ENCODE measurements around the gene NAV2. TPM values are rescaled to one million over a fixed set of nuclear protein-coding genes. Genes with fewer than 3 reads are reported as not detected.

NAV2 gene
- total RNA-seq, 1 experiment from 2014 or later = 2.1 TPM

GRCh38 chr11:19725379-19726079 lies 12.9 kb downstream of the NAV2 start:
- peak overlapping the region; percentile 46 for H3K4me2 ChIP-seq (ENCODE audit: low read length)
- H4K20me1 ChIP-seq (ENCODE audit: insufficient read depth) = no peaks in the 10 kb centered on the region
- H3K9me2 ChIP-seq (ENCODE audit: insufficient read depth) = no peaks in the 10 kb centered on the region
- ChIA-PET POLR2A (no interaction called here), CTCF (no interaction called here), RAD21 (ENCODE audit: low non-redundant PET in 1 of 2, low total read pairs in 2 of 2, uncharacterized antibody in 2 of 2, unreplicated experiment in 2 of 2) (no interaction called here)
- ATAC-seq (no peak), DNase-seq (ENCODE audit: low read depth, low spot score) (no peak)
- BruUV-seq (replicated peaks) = no TSS peak
- H3K27ac ChIP-seq (ENCODE audit: low read depth, low read length) = no peak overlapping the region
- TF ChIP-seq EZH2 (IDR thresholded peaks at IDR 0.05) (no peak), CTCF (IDR thresholded peaks at IDR 0.05 in 2 of 3, conservative IDR thresholded peaks at IDR 0.05 in 1 of 3; ENCODE audit: borderline replicate concordance in 1 of 3, insufficient read depth in 1 of 3, low read depth in 2 of 3, low read length in 2 of 3) (no peak), SRF (IDR thresholded peaks at IDR 0.05; ENCODE audit: low read depth) (no peak), POLR2AphosphoS5 (IDR thresholded peaks at IDR 0.05; ENCODE audit: low read depth, low read length) (no peak), ZNF274 (IDR thresholded peaks at IDR 0.05; ENCODE audit: low read depth, low read length) (no peak), RAD21 (IDR thresholded peaks at IDR 0.05; ENCODE audit: low read depth) (no peak), CEBPB (IDR thresholded peaks at IDR 0.05; ENCODE audit: low read depth) (no peak), SIN3A (IDR thresholded peaks at IDR 0.05; ENCODE audit: low read depth) (no peak), ELF1 (IDR thresholded peaks at IDR 0.05; ENCODE audit: borderline replicate concordance, low read depth) (no peak), MAX (IDR thresholded peaks at IDR 0.05) (no peak), ZFX (IDR thresholded peaks at IDR 0.05) (no peak)
- no peaks in the 10 kb centered on the region for H3K79me2 ChIP-seq (ENCODE audit: insufficient read depth, low read length)
- H3K4me1 ChIP-seq (ENCODE audit: control insufficient read depth in 1 of 2, insufficient read depth in 2 of 2, low read length in 2 of 2) = peaks cover 27 to 37% of the 10 kb centered on the region in 2 experiments
- no peak overlapping the region for H3K9ac ChIP-seq (ENCODE audit: low read length)
- no peaks in the 10 kb centered on the region for H3K36me3 ChIP-seq (ENCODE audit: control insufficient read depth in 1 of 2, insufficient read depth in 2 of 2, low read length in 2 of 2)
- intact Hi-C loops (cut with micrococcal nuclease) = no loop called here
- no peaks in the 10 kb centered on the region for H3K27me3 ChIP-seq (ENCODE audit: insufficient read depth, low read length)
- no peaks in the 10 kb centered on the region for H3K9me3 ChIP-seq (ENCODE audit: control insufficient read depth in 1 of 2, insufficient read depth in 1 of 2, low read depth in 1 of 2, low read length in 2 of 2)
- H3K4me3 ChIP-seq (replicated peaks in 1 of 2; ENCODE audit: low read depth in 1 of 2, low read length in 2 of 2) = no peak overlapping the region
- no peak overlapping the region for H2AFZ ChIP-seq (ENCODE audit: low read depth, low read length, poor library complexity, severe bottlenecking)

All from HCT116 (cell line).